Natural killer cell treated with Interleukin-12 subunit alpha and Interleukin-12 subunit beta and Interleukin-15 and Interleukin-18, amount 100 ng/mL, for 72 hours (primary cell): ENCODE measurements around the gene CLDN34. TPM values are rescaled to one million over a fixed set of nuclear protein-coding genes. Genes with fewer than 3 reads are reported as not detected.
A peak's percentile ranks its signal among the peaks of the same experiment; 100 is the strongest.

Source experiments
- ATAC-seq, 2 donors: fragments of 150-1000 bp; cut with Tn5 transposase in 1 of 2; sonication (Bioruptor Pico), chemical (Tn5 transposase) in 1 of 2; 2 replicates each; pipeline ENCODE4 v1.10.0; 2021
- DNase-seq: peaks from one replicate; pipeline ENCODE4 v3.0.0; 2022; ENCODE audit warnings: low spot score
- H3K27ac Mint-ChIP-seq, 2 donors: 1 replicate in 1 of 2; 2 replicates in 1 of 2; pipeline ENCODE4 v1.8.0; 2022; ENCODE audit warnings: mixed read lengths in 2 of 2, mild to moderate bottlenecking in 1 of 2, moderate library complexity in 1 of 2
- H3K27me3 Mint-ChIP-seq, 2 donors: 1 replicate in 1 of 2; 2 replicates in 1 of 2; pipeline ENCODE4 v1.8.0; 2022; ENCODE audit warnings: mixed read lengths in 2 of 2
- H3K36me3 Mint-ChIP-seq: one replicate; pipeline ENCODE4 v1.8.0; 2022; ENCODE audit warnings: mixed read lengths
- H3K4me1 Mint-ChIP-seq, 2 donors: 1 replicate in 1 of 2; 2 replicates in 1 of 2; pipeline ENCODE4 v1.8.0; 2022; ENCODE audit warnings: low read depth in 2 of 2, mixed read lengths in 2 of 2, mild to moderate bottlenecking in 1 of 2
- H3K4me3 Mint-ChIP-seq: one replicate; pipeline ENCODE4 v1.8.0; 2022; ENCODE audit warnings: mixed read lengths
- H3K9me3 Mint-ChIP-seq: 2 replicates; pipeline ENCODE4 v1.8.0; 2022; ENCODE audit warnings: mixed read lengths
- total RNA-seq, 2 donors: library from RNA; stranded (reverse); gene quantifications; one replicate each; pipeline ENCODE4 v1.2.3, GENCODE V29; 2022

CLDN34 gene, protein sequence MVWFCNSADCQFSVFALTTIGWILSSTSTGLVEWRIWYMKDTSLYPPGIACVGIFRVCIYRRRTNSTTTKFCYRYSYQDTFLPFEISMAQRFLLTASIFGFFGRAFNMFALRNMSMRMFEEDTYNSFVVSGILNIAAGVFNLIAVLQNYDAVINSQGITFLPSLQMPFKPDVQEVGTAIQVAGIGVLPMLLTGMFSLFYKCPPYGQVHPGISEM
- not detected for total RNA-seq

DNA sequence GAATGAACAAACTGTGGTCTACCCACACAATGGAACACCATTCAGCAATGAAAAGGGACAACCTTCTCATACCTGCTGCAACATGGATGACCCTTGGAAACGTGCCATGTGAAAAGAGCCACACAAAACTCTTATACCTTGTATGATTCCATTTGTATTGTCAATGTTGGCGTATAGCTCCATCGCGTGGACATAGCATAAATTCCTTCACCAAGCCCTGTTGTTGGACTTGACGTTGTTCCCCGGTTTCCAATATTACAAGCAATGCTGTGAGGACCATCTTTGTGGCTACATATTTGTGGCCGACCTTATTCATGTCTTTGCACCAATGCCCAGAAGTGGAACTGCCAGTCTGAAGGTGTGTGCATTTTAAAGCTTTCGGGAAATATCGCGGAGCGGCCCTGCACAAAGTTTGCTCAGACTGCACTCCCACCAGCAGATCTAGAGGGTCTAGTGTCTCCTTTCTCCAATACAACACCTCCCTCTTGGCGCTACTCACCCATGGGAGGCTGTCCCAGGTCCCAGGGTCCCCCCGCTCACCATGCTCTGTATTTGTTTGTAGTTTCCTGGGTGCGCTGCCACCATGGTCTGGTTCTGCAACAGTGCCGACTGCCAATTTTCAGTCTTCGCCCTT is at the start of gene CLDN34:
Gene CLDN34, plus strand, starts transcription at position 584 of the 634 bp plus-strand sequence. Its CDS starts 0 bp downstream, at position 584.
- H3K27me3 Mint-ChIP-seq: peaks cover 0 to 8% of the 10 kb centered on the region in 2 donors
- H3K36me3 Mint-ChIP-seq: no peaks in the 10 kb centered on the region
- H3K4me1 Mint-ChIP-seq: peaks cover 0 to 4% of the 10 kb centered on the region in 2 donors

DNA sequence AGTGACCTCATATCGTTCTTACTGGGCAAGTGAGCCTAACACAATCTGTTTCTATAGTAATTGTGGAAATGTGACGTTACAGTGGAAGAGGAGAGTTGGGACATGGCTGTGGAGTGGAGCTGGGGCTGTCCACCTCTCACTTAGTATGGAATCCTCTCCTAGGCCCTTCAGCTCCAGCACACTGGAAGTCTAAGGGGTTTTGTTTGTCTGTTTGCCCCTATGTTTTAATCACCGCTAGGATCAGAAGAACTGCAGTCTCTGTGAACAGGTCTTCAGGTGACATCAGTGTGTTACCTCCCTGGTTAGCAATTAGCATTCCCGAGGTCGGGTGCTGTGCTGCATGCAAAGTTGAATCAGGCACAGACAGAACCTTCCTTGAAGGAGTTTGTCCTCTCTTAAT is 49.3 kb upstream of the CLDN34 start:
- Mint-ChIP-seq H3K36me3 (no peaks in the 10 kb centered on the region), H3K4me3 (no peak overlapping the region), H3K4me1 (no peaks in the 10 kb centered on the region), H3K9me3 (no peaks in the 10 kb centered on the region), H3K27ac (no peak overlapping the region), H3K27me3 (peaks cover 13 to 22% of the 10 kb centered on the region in 2 donors)
- DNase-seq (no peak), ATAC-seq (no peak)

More for the DNA sequence above, at the start of gene CLDN34:
- ATAC-seq (no peak), DNase-seq (no peak)
- no peak within 1 kb of the TSS for H3K4me3 Mint-ChIP-seq
- no peaks in the 10 kb centered on the region for H3K9me3 Mint-ChIP-seq
- no peak within 1 kb of the TSS for H3K27ac Mint-ChIP-seq

DNA sequence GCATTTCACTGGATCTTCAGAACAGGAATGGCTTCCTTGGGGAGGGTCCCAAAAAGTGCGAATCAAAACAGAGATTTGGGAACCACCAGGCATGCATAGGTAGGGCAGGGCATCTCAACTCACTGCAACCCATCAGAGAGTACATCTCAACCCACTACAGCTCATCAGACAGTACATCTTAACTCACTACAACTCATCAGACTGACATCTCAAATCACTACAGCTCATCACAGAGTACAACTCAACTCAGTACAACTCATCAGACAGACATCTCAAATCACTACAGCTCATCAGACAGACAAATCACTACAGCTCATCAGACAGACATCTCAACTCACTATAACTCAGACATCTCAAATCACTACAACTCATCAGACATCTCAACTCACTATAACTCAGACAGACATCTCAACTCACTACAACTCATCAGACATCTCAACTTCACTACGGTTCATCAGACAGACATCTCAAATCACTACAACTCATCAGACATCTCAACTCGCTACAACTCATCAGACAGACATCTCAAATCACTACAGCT is 47.5 kb upstream of the CLDN34 start:
- H3K4me1 Mint-ChIP-seq: no peaks in the 10 kb centered on the region
- ATAC-seq: peak in 1 of 2 donors; percentile 28
- no peak for DNase-seq
- no peaks in the 10 kb centered on the region for H3K36me3 Mint-ChIP-seq
- no peak overlapping the region for H3K4me3 Mint-ChIP-seq
- H3K27me3 Mint-ChIP-seq: peaks cover 13 to 20% of the 10 kb centered on the region in 2 donors
- no peak overlapping the region for H3K27ac Mint-ChIP-seq
- H3K9me3 Mint-ChIP-seq: no peaks in the 10 kb centered on the region

DNA sequence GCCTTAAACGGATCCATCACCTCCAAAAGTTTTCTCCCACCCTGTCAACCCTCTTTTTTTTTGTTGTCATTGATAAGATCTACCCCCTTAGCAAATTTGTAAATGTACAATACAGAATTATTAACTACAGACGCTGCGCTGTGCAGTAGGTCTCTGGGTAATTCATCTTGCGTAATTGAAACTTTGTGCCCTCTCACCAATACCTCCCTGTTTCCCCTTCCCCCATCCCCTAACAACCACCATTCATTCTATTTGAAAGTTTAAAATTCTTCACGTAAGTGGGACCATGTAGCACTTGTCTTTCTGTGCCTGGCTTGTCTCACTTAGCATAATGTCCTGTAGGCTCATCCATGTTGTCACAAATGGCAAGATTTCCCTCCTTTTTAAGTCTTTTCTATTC is 45.8 kb upstream of the CLDN34 start:
- ATAC-seq: no peak
- Mint-ChIP-seq H3K9me3 (no peaks in the 10 kb centered on the region), H3K27me3 (peaks cover 13 to 20% of the 10 kb centered on the region in 2 donors), H3K36me3 (no peaks in the 10 kb centered on the region), H3K4me1 (no peaks in the 10 kb centered on the region), H3K4me3 (no peak overlapping the region), H3K27ac (no peak overlapping the region)
- no peak for DNase-seq

DNA sequence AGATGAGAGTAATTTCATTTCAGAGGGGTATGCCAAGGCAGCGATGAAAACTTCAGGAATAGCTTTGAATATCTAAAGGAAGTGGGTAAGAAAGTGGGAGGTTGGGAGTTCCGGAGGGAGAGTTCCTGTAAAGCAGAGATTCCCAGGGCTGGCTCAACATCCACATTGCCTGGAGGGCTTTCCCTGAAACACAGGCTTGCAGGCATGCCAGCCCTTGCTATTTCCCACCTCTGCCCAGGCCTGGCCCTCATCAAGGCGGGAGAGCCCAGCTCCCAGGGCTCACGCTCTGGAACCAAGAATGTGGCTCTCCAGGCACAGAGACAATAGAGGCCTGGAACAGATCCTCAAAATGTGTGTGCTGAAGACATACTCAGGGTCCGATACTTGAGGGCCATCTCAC is 43.8 kb upstream of the CLDN34 start:
- Mint-ChIP-seq H3K27ac (no peak overlapping the region), H3K27me3 (peaks cover 16 to 17% of the 10 kb centered on the region in 2 donors), H3K9me3 (no peaks in the 10 kb centered on the region), H3K36me3 (no peaks in the 10 kb centered on the region), H3K4me1 (no peaks in the 10 kb centered on the region), H3K4me3 (no peak overlapping the region)
- ATAC-seq (no peak), DNase-seq (no peak)

DNA sequence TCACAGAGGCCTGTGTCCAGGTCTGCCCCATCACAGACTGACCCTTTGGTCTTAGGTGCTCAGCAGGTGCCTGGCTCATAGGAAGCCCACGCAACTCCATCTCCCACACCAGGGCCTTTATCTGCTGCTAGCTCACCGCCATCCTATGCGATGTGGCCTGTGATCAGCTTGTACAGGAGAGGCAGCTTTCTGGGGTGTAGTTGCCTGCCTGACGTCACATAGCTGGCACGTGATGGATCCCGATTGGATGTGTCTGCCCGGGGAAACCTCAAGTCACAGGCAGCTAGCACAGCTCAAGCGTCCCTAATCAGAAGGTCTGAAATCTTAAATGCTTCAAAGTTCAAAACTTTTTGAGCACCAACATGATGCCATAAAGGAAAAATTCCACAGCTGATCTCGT is 41.2 kb upstream of the CLDN34 start:
- peaks cover 14% of the 10 kb centered on the region in 2 donors for H3K27me3 Mint-ChIP-seq
- DNase-seq: no peak
- H3K4me1 Mint-ChIP-seq: peaks cover 0 to 4% of the 10 kb centered on the region in 2 donors
- no peaks in the 10 kb centered on the region for H3K36me3 Mint-ChIP-seq
- no peaks in the 10 kb centered on the region for H3K9me3 Mint-ChIP-seq
- no peak overlapping the region for H3K4me3 Mint-ChIP-seq
- no peak for ATAC-seq
- no peak overlapping the region for H3K27ac Mint-ChIP-seq

DNA sequence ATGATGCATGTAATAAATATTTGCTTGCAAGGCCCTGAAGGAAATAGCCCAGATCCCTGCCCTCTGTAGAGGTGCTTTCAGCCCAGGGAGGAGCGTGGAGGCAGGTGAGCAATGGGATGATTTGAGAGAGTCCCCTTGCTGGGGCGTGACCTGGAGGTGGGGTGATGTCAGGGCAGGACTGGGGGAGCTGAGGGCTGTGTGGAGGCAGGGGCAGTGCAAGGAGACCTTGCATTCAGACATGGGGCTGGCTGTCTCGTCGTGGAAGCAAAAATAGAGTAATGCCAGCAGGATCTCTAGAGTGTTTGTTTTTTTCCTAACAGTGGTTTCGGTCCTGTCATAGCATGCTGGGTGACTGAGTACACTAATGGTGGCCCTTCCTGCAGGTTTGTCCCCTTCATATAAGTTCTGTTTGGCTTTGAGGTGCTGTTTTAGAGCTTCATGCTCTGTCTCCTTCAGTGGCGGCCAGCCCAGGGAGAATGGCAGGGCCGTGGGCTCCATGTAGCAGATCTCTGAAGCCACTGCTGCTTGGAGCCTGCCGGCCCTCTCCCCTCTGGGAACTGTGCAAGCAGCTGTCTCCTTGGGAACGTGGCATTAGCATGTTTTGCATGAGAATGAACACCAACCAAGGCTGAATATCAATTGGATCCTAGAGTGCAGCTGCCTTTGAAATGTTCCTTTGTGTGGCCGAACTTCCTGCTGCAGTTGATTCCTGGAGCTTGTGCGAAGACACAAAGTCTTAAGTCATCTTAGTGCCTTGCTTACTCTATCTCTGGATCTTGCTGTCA is 39.3 kb upstream of the CLDN34 start:
- no peak overlapping the region for H3K27ac Mint-ChIP-seq
- H3K4me1 Mint-ChIP-seq: peaks cover 0 to 4% of the 10 kb centered on the region in 2 donors
- H3K4me3 Mint-ChIP-seq: no peak overlapping the region
- H3K9me3 Mint-ChIP-seq: no peaks in the 10 kb centered on the region
- peaks cover 8 to 10% of the 10 kb centered on the region in 2 donors for H3K27me3 Mint-ChIP-seq
- no peaks in the 10 kb centered on the region for H3K36me3 Mint-ChIP-seq
- DNase-seq (no peak), ATAC-seq (no peak)

DNA sequence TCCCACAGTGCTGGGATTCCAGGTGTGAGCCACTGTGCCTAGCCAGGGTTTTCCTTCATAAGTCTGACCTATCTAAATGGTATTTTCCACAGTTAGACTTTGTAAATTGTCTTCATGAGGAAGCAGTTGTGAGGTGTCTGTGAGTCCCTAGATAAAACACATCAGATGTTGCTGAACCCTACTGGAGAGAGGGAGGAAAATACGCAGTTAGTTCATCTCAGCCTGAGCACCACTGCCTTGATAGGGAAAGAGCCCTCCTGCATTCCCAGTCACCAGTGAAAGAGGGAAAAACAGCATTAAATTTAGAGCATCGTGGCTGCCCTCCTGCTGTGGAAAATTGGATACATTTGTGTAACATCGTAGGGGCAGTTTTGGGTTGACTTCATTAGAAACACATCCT is 31.7 kb upstream of the CLDN34 start:
- no peak overlapping the region for H3K4me3 Mint-ChIP-seq

DNA sequence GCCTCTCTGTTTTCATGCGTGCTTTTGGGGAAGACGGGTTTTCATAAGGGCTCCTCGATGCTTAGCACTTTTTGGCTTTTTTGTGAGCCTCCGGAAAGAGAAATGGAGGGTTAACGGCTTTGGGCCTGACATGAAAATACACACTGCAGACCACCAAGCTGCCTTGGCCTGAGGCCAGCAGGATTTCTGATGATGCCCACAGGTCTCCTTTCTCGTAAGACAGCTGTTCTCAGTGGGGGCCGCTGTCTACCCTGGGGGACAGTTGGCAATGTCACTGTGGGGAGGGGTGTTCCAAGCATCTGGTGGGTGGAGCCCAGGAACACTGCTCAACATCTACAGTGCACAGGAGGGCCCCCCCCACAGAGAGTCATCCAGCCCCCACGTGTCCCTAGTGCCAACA is 29.4 kb upstream of the CLDN34 start:
- no peaks in the 10 kb centered on the region for H3K36me3 Mint-ChIP-seq
- ATAC-seq (no peak), DNase-seq (no peak)
- H3K9me3 Mint-ChIP-seq: no peaks in the 10 kb centered on the region
- peaks cover 15 to 19% of the 10 kb centered on the region in 2 donors for H3K4me1 Mint-ChIP-seq
- no peak overlapping the region for H3K27ac Mint-ChIP-seq
- no peak overlapping the region for H3K4me3 Mint-ChIP-seq
- peaks cover 0 to 4% of the 10 kb centered on the region in 2 donors for H3K27me3 Mint-ChIP-seq

More for the DNA sequence above, 31.7 kb upstream of the CLDN34 start:
- no peak overlapping the region for H3K27ac Mint-ChIP-seq
- peaks cover 0 to 2% of the 10 kb centered on the region in 2 donors for H3K4me1 Mint-ChIP-seq
- H3K27me3 Mint-ChIP-seq: peaks cover 0 to 4% of the 10 kb centered on the region in 2 donors
- H3K36me3 Mint-ChIP-seq: no peaks in the 10 kb centered on the region
- ATAC-seq (no peak), DNase-seq (no peak)
- no peaks in the 10 kb centered on the region for H3K9me3 Mint-ChIP-seq

DNA sequence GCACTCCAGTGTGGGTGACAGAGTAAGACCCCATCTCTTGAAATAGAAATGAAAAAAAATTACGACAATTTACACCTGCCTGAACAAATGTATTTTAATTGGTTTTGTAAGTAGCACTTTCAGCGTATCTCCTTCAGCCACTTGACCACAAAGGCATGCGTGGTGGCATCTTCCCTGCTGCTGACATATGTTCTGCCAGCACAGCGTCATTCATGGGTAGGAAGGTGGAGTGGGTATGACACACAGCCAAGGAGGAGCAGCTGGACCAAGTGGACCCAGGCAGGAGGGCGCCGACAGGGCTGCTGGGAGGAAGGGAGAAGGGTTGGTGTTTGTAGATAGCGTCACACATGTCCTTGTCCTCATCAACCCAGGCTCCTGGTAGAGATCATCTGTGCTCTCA is 28.6 kb upstream of the CLDN34 start:
- Mint-ChIP-seq H3K4me1 (peaks cover 16 to 26% of the 10 kb centered on the region in 2 donors), H3K9me3 (no peaks in the 10 kb centered on the region), H3K36me3 (no peaks in the 10 kb centered on the region), H3K27ac (no peak overlapping the region), H3K4me3 (no peak overlapping the region), H3K27me3 (no peaks in the 10 kb centered on the region)
- DNase-seq (no peak), ATAC-seq (no peak)

DNA sequence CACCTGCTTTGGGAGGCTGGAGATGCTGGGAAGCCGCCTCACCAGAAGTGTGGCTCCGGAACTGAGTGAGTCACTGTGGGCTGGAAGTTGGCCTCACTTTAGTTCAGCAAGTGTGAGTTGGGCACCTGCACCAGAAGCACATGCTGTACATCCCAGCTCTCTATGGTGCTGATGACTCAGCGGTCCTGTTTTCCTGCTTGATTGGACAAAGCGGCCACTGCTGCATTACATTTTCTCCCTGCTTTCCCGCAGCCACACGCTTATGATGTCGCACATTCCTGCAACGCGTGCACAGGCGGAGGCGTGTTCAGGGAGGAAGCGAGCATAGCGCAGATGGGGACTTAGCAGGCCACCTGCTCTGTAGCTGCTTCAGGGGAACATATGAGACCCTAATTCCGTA is 26.7 kb upstream of the CLDN34 start:
- peak overlapping the region; percentile 53 for H3K4me3 Mint-ChIP-seq
- H3K27ac Mint-ChIP-seq: no peak overlapping the region
- no peaks in the 10 kb centered on the region for H3K9me3 Mint-ChIP-seq
- peaks cover 0 to 1% of the 10 kb centered on the region in 2 donors for H3K27me3 Mint-ChIP-seq
- DNase-seq (no peak), ATAC-seq (no peak)
- H3K36me3 Mint-ChIP-seq: no peaks in the 10 kb centered on the region
- peaks cover 16 to 26% of the 10 kb centered on the region in 2 donors for H3K4me1 Mint-ChIP-seq

DNA sequence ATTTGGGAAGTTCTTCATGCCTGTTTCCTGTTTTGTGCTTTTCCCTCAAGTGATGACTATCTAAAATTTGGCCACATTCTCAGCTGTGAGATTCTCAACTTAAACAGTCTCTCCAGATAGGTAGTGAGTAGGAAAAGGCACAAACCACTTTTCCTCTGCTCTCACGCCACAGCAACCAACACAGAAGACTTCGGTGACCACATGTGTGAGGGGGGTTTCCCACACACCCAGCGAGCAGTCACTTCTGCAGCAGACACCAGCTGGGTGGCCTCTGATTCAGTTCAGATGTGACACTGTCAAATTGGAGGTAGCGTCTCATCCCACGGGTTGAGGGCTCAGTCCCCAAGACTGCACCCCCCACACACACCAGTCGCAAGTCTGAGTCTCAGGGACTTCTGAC is 25.1 kb upstream of the CLDN34 start:
- H3K4me1 Mint-ChIP-seq: peaks cover 16 to 26% of the 10 kb centered on the region in 2 donors
- H3K9me3 Mint-ChIP-seq: no peaks in the 10 kb centered on the region
- DNase-seq: peak; percentile 82
- no peaks in the 10 kb centered on the region for H3K36me3 Mint-ChIP-seq
- ATAC-seq: peak; percentile 91 to 96
- H3K27me3 Mint-ChIP-seq: peaks cover 0 to 3% of the 10 kb centered on the region in 2 donors
- peak overlapping the region; percentile 54 to 66 for H3K27ac Mint-ChIP-seq
- H3K4me3 Mint-ChIP-seq: peak overlapping the region; percentile 53

DNA sequence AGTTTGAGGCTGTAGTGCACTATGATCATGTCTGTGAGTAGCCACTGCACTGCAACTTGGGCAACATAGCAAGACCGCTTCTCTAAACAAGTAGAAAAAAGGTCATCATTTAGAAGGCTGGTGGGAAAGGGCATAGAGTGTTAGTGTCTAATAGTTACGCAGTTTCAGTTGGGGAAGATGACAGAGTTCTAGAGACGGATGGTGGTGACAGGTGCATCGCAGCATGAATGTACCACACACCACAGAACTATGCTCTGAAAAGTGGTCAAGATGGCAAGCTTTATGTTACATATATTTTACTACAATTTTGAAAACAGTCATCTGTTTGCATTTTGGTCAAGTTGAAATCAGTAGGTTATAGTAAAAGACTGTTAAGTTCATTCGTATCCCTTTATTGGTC is 23.7 kb upstream of the CLDN34 start:
- no peaks in the 10 kb centered on the region for H3K9me3 Mint-ChIP-seq
- DNase-seq (no peak), ATAC-seq (no peak)
- peaks cover 0 to 7% of the 10 kb centered on the region in 2 donors for H3K27me3 Mint-ChIP-seq
- no peaks in the 10 kb centered on the region for H3K36me3 Mint-ChIP-seq
- no peak overlapping the region for H3K4me3 Mint-ChIP-seq
- H3K4me1 Mint-ChIP-seq: peaks cover 16 to 26% of the 10 kb centered on the region in 2 donors
- no peak overlapping the region for H3K27ac Mint-ChIP-seq
